ENCODE data around the gene ABLIM2.

The ABLIM2 gene

GRCh38 chr4:8099981-8100464 is 58.6 kb downstream of the ABLIM2 start:
- Histone ChIP-seq H3K4me3 (ENCODE audit: extremely low read depth, insufficient read depth, low read length, poor library complexity, severe bottlenecking) (no peak overlapping the region), H3K9me3 (ENCODE audit: control insufficient read depth, low read length) (no peaks in the 10 kb centered on the region), H3K4me1 (ENCODE audit: control insufficient read depth, insufficient read depth, low read length, poor library complexity, severe bottlenecking) (no peaks in the 10 kb centered on the region), H3K36me3 (ENCODE audit: control insufficient read depth, insufficient read depth, low read length) (no peaks in the 10 kb centered on the region), H3K27ac (ENCODE audit: low read depth, low read length, severe bottlenecking) (no peak overlapping the region)
- WGBS, 2 experiments (ENCODE audit: insufficient coverage in 2 of 2): 82 to 96% methylated on average over 4 of the region's 4 CpGs

DNA sequence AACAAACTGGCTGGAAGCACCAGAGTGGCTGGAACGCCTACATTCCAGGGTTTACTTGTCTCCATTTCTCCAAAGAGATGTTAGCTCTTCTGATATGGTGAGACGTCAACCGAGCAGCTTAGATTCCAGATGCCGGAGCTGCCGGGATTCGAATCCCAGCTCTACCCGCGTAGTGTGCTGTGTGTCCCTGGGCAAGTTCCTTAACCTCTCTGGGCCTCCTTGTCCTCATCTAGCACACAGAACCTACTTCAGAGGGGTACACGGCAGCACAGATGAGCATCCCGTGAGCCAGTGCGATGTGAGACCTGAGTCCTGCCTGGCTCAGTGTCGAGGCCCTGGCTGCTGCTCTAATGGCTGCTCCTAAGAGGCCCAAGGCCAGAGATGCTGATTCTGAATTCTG is 60.1 kb downstream of the ABLIM2 start:
- H3K9me3 ChIP-seq (ENCODE audit: control insufficient read depth, low read length): peaks cover 6% of the 10 kb centered on the region
- H3K27ac ChIP-seq (ENCODE audit: low read depth, low read length, severe bottlenecking): no peak overlapping the region
- H3K36me3 ChIP-seq (ENCODE audit: control insufficient read depth, insufficient read depth, low read length): no peaks in the 10 kb centered on the region
- WGBS, 2 experiments (ENCODE audit: insufficient coverage in 2 of 2): 95 to 97% methylated on average over 12 of the region's 12 CpGs
- no peak overlapping the region for H3K4me3 ChIP-seq (ENCODE audit: extremely low read depth, insufficient read depth, low read length, poor library complexity, severe bottlenecking)
- no peaks in the 10 kb centered on the region for H3K4me1 ChIP-seq (ENCODE audit: control insufficient read depth, insufficient read depth, low read length, poor library complexity, severe bottlenecking)

DNA sequence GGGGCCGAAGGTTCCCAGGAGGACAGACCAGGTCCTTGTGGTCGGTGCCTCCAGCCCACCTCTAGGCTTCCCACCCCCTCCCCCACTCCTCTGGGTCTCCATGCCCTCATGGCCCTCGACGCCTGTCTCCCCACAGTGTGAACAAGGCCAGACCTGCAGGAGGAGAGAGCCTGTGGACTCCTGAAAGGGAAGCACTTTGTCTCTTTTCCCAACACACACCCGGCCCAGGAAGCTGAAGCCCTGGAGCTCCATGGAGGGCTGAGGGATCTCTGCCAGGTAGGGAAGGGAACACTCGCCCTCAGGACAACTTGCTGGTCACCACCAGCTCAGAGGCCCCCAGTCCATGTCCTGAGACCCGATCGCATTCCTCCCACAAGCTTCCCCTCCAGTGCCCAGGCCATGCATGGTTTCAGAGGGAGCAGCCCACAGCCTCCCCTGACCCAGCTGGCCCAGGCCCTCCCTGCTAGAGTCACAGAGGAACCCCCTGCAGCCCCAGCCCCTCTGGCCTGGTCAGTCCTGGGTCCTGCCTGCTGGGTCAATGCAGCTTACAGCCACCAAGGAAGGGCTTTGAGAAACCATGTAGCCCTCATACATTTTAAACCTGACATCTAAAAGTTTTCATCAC is 60.8 kb downstream of the ABLIM2 start:
- Histone ChIP-seq H3K36me3 (ENCODE audit: control insufficient read depth, insufficient read depth, low read length) (no peaks in the 10 kb centered on the region), H3K4me1 (ENCODE audit: control insufficient read depth, insufficient read depth, low read length, poor library complexity, severe bottlenecking) (no peaks in the 10 kb centered on the region), H3K4me3 (ENCODE audit: extremely low read depth, insufficient read depth, low read length, poor library complexity, severe bottlenecking) (no peak overlapping the region), H3K9me3 (ENCODE audit: control insufficient read depth, low read length) (peaks cover 6% of the 10 kb centered on the region), H3K27ac (ENCODE audit: low read depth, low read length, severe bottlenecking) (no peak overlapping the region)
- whole genome bisulfite sequencing, 2 experiments (ENCODE audit: insufficient coverage in 2 of 2): 84 to 88% methylated on average over 3 to 6 of the region's 8 CpGs

GRCh38 chr4:8097141-8097541 is 61.5 kb downstream of the ABLIM2 start:
- WGBS, 2 experiments (ENCODE audit: insufficient coverage in 2 of 2): 94% methylated on average over 15 to 18 of the region's 23 CpGs

GRCh38 chr4:8096690-8097061 is 61.9 kb downstream of the ABLIM2 start:
- Histone ChIP-seq H3K27ac (ENCODE audit: low read depth, low read length, severe bottlenecking) (no peak overlapping the region), H3K4me3 (ENCODE audit: extremely low read depth, insufficient read depth, low read length, poor library complexity, severe bottlenecking) (no peak overlapping the region), H3K4me1 (ENCODE audit: control insufficient read depth, insufficient read depth, low read length, poor library complexity, severe bottlenecking) (no peaks in the 10 kb centered on the region), H3K9me3 (ENCODE audit: control insufficient read depth, low read length) (peaks cover 6% of the 10 kb centered on the region), H3K36me3 (ENCODE audit: control insufficient read depth, insufficient read depth, low read length) (no peaks in the 10 kb centered on the region)
- 75 to 96% methylated on average over 4 to 9 of the region's 12 CpGs for WGBS, 2 experiments (ENCODE audit: insufficient coverage in 2 of 2)

More at GRCh38 chr4:8097141-8097541, 61.5 kb downstream of the ABLIM2 start:
- H3K4me1 ChIP-seq (ENCODE audit: control insufficient read depth, insufficient read depth, low read length, poor library complexity, severe bottlenecking): no peaks in the 10 kb centered on the region
- no peak overlapping the region for H3K4me3 ChIP-seq (ENCODE audit: extremely low read depth, insufficient read depth, low read length, poor library complexity, severe bottlenecking)
- peaks cover 6% of the 10 kb centered on the region for H3K9me3 ChIP-seq (ENCODE audit: control insufficient read depth, low read length)
- no peaks in the 10 kb centered on the region for H3K36me3 ChIP-seq (ENCODE audit: control insufficient read depth, insufficient read depth, low read length)
- H3K27ac ChIP-seq (ENCODE audit: low read depth, low read length, severe bottlenecking): no peak overlapping the region

- WGBS, 2 experiments (ENCODE audit: insufficient coverage in 2 of 2): 89 to 93% methylated on average over 15 to 18 of the region's 21 CpGs
- Histone ChIP-seq H3K36me3 (ENCODE audit: control insufficient read depth, insufficient read depth, low read length) (no peaks in the 10 kb centered on the region), H3K4me1 (ENCODE audit: control insufficient read depth, insufficient read depth, low read length, poor library complexity, severe bottlenecking) (no peaks in the 10 kb centered on the region), H3K4me3 (ENCODE audit: extremely low read depth, insufficient read depth, low read length, poor library complexity, severe bottlenecking) (no peak overlapping the region), H3K27ac (ENCODE audit: low read depth, low read length, severe bottlenecking) (no peak overlapping the region), H3K9me3 (ENCODE audit: control insufficient read depth, low read length) (peaks cover 6% of the 10 kb centered on the region)
Measured at GRCh38 chr4:8095956-8096689, 62.5 kb downstream of the ABLIM2 start.

DNA sequence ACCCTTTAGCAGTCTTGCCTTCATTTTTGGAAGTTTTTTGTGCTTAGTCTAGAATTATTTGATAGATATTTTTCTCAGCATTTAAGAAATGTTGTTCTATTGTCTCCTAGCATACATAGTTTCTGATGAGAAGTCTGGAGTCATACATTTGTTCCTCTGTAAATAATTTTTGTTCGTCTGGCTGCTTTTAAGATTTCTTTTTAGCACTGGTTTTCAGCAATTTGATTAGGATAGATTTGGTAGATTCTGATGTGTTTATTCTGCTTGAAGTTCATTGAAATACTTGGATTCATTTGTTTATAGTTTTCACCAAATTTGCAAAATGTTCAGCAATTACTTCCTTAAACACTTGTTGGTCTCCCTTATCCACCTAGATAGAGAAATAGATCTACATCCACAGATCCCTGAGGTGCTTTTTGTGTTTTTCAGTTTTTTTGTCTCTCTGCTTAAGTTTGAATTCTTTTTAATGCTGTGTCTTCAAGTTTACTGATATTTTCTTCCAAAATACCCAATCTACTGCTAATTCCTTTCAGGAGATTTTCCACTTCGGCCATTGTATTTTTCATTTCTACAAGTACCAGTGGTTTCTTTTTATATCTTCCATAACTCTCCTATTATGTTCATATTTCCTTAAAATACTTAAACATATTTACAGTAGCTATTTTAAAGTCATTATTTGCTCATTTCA is 64.9 kb downstream of the ABLIM2 start:
- no peaks in the 10 kb centered on the region for H3K4me1 ChIP-seq (ENCODE audit: control insufficient read depth, insufficient read depth, low read length, poor library complexity, severe bottlenecking)
- no peak overlapping the region for H3K27ac ChIP-seq (ENCODE audit: low read depth, low read length, severe bottlenecking)
- 100% methylated on average over 1 of the region's 2 CpGs for whole genome bisulfite sequencing, 2 experiments (ENCODE audit: insufficient coverage in 2 of 2)
- H3K36me3 ChIP-seq (ENCODE audit: control insufficient read depth, insufficient read depth, low read length): no peaks in the 10 kb centered on the region
- peaks cover 6% of the 10 kb centered on the region for H3K9me3 ChIP-seq (ENCODE audit: control insufficient read depth, low read length)
- H3K4me3 ChIP-seq (ENCODE audit: extremely low read depth, insufficient read depth, low read length, poor library complexity, severe bottlenecking): no peak overlapping the region

DNA sequence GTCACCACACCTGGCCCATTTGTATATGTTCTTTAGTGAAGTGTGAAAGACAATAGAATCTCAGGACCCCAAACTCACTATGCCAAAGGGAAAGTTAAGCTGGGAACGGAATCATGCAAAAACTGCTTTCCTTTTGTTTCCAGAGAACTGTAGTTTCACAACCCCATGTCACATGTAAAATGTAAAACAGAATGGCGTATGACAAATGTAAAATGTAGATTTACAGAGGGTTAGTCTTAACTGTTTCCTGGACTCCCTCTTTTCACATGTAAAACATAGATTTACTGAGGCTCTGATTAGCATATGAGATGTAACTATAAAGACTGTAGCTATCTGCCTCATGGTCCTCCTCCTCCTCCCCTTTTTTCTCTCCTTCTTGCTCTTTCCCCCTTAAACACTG is 66.3 kb downstream of the ABLIM2 start:
- WGBS, 2 experiments (ENCODE audit: insufficient coverage in 2 of 2): 100% methylated on average over 1 of the region's 2 CpGs; no CpG with 5 or more reads in 1 of the 2 experiments
- no peaks in the 10 kb centered on the region for H3K36me3 ChIP-seq (ENCODE audit: control insufficient read depth, insufficient read depth, low read length)

GRCh38 chr4:8090744-8091301 is 67.8 kb downstream of the ABLIM2 start:
- no peak overlapping the region for H3K4me3 ChIP-seq (ENCODE audit: extremely low read depth, insufficient read depth, low read length, poor library complexity, severe bottlenecking)
- no peak overlapping the region for H3K27ac ChIP-seq (ENCODE audit: low read depth, low read length, severe bottlenecking)
- H3K36me3 ChIP-seq (ENCODE audit: control insufficient read depth, insufficient read depth, low read length): no peaks in the 10 kb centered on the region
- no peaks in the 10 kb centered on the region for H3K4me1 ChIP-seq (ENCODE audit: control insufficient read depth, insufficient read depth, low read length, poor library complexity, severe bottlenecking)
- 87 to 91% methylated on average over 8 to 9 of the region's 12 CpGs for WGBS, 2 experiments (ENCODE audit: insufficient coverage in 2 of 2)
- H3K9me3 ChIP-seq (ENCODE audit: control insufficient read depth, low read length): peaks cover 6% of the 10 kb centered on the region

More for the DNA sequence above, 66.3 kb downstream of the ABLIM2 start:
- Histone ChIP-seq H3K27ac (ENCODE audit: low read depth, low read length, severe bottlenecking) (no peak overlapping the region), H3K4me3 (ENCODE audit: extremely low read depth, insufficient read depth, low read length, poor library complexity, severe bottlenecking) (no peak overlapping the region), H3K9me3 (ENCODE audit: control insufficient read depth, low read length) (peaks cover 6% of the 10 kb centered on the region), H3K4me1 (ENCODE audit: control insufficient read depth, insufficient read depth, low read length, poor library complexity, severe bottlenecking) (no peaks in the 10 kb centered on the region)

DNA sequence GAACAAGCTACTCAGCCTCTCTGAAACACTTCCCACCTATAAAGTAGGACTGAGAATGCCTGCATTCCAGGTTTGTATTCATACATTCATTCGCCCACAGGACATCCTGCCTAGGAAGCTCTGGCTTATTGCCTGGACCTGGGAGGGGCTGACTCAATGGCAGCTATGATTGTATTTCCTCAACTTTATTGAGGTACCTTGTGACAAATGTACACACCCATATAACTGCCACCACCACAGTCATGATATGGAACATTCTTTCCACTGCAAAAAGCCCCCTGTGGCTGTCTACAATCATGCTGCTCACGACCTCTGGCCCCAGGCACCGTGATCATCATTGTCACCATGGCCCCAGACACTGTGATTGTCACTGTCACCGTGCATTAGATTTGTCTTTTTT is 68.3 kb downstream of the ABLIM2 start:
- WGBS, 2 experiments (ENCODE audit: insufficient coverage in 2 of 2): 71 to 83% methylated on average over 4 of the region's 4 CpGs

More for the DNA sequence above, 68.3 kb downstream of the ABLIM2 start:
- no peaks in the 10 kb centered on the region for H3K36me3 ChIP-seq (ENCODE audit: control insufficient read depth, insufficient read depth, low read length)
- no peak overlapping the region for H3K27ac ChIP-seq (ENCODE audit: low read depth, low read length, severe bottlenecking)
- H3K4me3 ChIP-seq (ENCODE audit: extremely low read depth, insufficient read depth, low read length, poor library complexity, severe bottlenecking): no peak overlapping the region
- peaks cover 6% of the 10 kb centered on the region for H3K9me3 ChIP-seq (ENCODE audit: control insufficient read depth, low read length)
- H3K4me1 ChIP-seq (ENCODE audit: control insufficient read depth, insufficient read depth, low read length, poor library complexity, severe bottlenecking): no peaks in the 10 kb centered on the region

Data from mesodermal cell (in vitro differentiated cells).